Peyer's patch (tissue), 4 donors: ENCODE results near the gene TAF5L. TPM values are rescaled to one million over a fixed set of nuclear protein-coding genes. Genes with fewer than 3 reads are reported as not detected.

Experiments used
- DNase-seq, 3 donors: peaks; one replicate each; pipeline ENCODE4 v3.0.0-alpha.2; 2017 to 2019
- H3K27ac ChIP-seq, 4 donors: fragments of 200-600 bp; sonication (generic); one replicate each; pipeline ENCODE4 v1.5.1; 2016 to 2019
- H3K27me3 ChIP-seq, 2 donors: fragments of 200-600 bp; sonication (generic); one replicate each; pipeline ENCODE4 v1.5.1; 2019
- H3K36me3 ChIP-seq, 3 donors: fragments of 200-600 bp; sonication (generic); one replicate each; pipeline ENCODE4 v1.5.1; 2016 to 2019
- H3K4me1 ChIP-seq, 4 donors: fragments of 200-600 bp; sonication (generic); one replicate each; pipeline ENCODE4 v1.5.1; 2016 to 2019
- H3K4me3 ChIP-seq, 4 donors: fragments of 200-600 bp; sonication (generic); 1 replicate in 3 of 4; 2 replicates in 1 of 4; pipeline ENCODE4 v1.5.1; 2016 to 2019; ENCODE audit warnings: mild to moderate bottlenecking in 1 of 4
- H3K9me3 ChIP-seq, 4 donors: fragments of 200-600 bp; sonication (generic); one replicate each; pipeline ENCODE4 v1.5.1; 2016 to 2019; ENCODE audit warnings: mild to moderate bottlenecking in 1 of 4
- POLR2A ChIP-seq, 2 donors: fragments of 450-650 bp; IDR thresholded peaks; one replicate each; pipeline ENCODE4 v1.5.1; 2017; ENCODE audit warnings: antibody characterized with exemption in 2 of 2, mild to moderate bottlenecking in 2 of 2, moderate library complexity in 2 of 2
- total RNA-seq, 4 donors: library from RNA; depleted of rRNA; stranded (reverse); fragments of >200 nt; gene quantifications; one replicate each; pipeline ENCODE4 v1.1.0, GENCODE V29; 2016
- TF ChIP-seq, protein P1 (sequence below), 6 experiments: fragments of 450-650 bp in 4 of 6; fragments of 200-600 bp in 2 of 6; sonication (generic) in 1 of 6; IDR thresholded peaks; one replicate each; pipeline ENCODE4 v1.5.1; 2017 to 2019; ENCODE audit warnings: antibody characterized with exemption in 6 of 6, mild to moderate bottlenecking in 3 of 6, moderate library complexity in 1 of 6

Gene TAF5L
- total RNA-seq, 4 donors from 2014 or later: 10.5 to 33.0 (median 24.3) TPM

DNA sequence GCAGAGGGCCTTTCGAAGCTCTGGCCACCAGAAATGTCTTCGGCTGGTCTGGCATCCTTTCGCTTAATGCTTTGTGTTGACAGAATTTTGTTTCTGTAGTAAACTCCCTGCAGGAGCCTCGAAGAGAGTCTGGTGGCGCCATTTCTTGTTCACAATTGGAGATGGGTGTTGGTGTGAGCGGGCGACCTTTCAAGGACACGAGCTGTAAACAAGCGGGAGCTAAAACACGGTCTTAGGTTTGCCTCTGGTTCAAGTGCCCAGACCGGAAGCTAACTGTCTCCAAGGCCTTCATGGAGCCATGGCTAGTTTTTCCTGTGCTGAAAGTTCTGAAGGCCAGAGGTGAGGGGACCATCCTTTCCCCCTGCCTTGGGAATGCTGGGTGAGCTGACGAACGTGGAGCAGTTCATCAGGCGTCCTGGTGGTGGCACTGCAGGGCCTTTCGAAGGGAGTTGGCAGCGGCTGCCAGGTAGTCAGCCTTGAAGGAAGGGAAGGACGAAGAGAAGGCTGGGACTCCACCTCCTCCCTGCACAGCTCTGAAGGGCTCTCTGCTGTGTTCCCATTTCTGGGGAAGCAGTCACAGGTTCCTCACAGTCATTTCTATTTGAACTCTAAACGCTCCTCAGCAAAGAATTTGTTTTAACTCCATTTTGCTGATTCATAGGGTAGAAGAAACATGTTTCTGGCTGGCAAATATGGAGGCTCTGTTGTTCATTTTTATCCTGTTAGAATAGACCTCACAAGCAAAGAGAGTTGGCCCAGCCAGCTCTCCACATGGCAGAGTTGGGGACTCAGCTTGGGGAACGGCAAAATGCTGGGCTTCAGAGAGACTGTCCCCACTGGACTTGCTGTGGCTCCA is 35.3 kb upstream of the TAF5L start:
- Histone ChIP-seq H3K27ac (no peak overlapping the region), H3K9me3 (no peaks in the 10 kb centered on the region), H3K4me3 (no peak overlapping the region), H3K36me3 (peaks cover 0 to 11% (median 0%) of the 10 kb centered on the region in 3 donors), H3K4me1 (peaks cover 0 to 5% (median 4%) of the 10 kb centered on the region in 4 donors), H3K27me3 (no peaks in the 10 kb centered on the region)
- peak; percentile 69 to 92 (median 87) for DNase-seq
- no peak for TF ChIP-seq POLR2A (IDR thresholded peaks at IDR 0.05)
- TF ChIP-seq, protein P1, sequence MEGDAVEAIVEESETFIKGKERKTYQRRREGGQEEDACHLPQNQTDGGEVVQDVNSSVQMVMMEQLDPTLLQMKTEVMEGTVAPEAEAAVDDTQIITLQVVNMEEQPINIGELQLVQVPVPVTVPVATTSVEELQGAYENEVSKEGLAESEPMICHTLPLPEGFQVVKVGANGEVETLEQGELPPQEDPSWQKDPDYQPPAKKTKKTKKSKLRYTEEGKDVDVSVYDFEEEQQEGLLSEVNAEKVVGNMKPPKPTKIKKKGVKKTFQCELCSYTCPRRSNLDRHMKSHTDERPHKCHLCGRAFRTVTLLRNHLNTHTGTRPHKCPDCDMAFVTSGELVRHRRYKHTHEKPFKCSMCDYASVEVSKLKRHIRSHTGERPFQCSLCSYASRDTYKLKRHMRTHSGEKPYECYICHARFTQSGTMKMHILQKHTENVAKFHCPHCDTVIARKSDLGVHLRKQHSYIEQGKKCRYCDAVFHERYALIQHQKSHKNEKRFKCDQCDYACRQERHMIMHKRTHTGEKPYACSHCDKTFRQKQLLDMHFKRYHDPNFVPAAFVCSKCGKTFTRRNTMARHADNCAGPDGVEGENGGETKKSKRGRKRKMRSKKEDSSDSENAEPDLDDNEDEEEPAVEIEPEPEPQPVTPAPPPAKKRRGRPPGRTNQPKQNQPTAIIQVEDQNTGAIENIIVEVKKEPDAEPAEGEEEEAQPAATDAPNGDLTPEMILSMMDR (IDR thresholded peaks at IDR 0.05): peak; percentile 69 to 93 (median 92)

DNA sequence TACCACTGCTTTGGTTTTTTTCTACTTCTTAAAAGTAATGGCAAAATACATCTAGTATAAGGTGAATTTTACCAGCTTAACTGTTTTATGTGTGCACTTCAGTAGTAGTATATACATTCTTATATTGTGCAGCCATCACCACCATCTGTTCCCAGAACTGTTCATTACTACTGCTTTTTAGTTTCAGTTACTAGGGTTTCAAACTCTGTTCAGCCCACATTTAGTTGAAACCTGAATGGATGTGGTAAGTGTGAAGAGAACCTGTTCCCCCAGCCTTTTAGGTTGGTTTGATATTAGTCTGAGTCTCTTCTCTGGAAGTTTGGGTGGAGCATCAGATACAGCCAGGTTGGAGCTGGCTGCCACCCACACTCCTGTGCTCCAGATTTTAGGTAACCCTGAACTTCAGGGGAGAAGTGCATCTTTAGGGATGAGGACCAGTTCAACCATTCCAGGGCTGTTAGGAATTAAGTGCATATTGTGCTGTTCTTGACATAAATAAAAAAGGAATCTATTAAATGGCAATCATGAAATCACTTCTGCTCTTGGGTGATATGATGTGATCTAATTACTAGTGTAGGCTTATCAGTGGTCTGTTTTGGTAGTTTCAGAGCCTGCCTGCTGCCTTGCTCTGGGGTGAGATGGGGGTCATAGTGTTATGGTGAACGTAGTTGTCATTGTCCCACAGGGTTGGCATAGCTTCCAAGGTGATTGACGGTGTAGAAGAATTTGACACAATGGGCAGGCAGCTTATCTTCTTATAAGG is 32.3 kb upstream of the TAF5L start:
- no peak overlapping the region for H3K27ac ChIP-seq
- no peaks in the 10 kb centered on the region for H3K27me3 ChIP-seq
- no peaks in the 10 kb centered on the region for H3K4me1 ChIP-seq
- H3K36me3 ChIP-seq: peaks cover 0 to 19% (median 0%) of the 10 kb centered on the region in 3 donors
- no peak for TF ChIP-seq POLR2A (IDR thresholded peaks at IDR 0.05)
- TF ChIP-seq, protein P1 (IDR thresholded peaks at IDR 0.05): no peak
- no peak overlapping the region for H3K4me3 ChIP-seq
- no peak for DNase-seq
- no peaks in the 10 kb centered on the region for H3K9me3 ChIP-seq

DNA sequence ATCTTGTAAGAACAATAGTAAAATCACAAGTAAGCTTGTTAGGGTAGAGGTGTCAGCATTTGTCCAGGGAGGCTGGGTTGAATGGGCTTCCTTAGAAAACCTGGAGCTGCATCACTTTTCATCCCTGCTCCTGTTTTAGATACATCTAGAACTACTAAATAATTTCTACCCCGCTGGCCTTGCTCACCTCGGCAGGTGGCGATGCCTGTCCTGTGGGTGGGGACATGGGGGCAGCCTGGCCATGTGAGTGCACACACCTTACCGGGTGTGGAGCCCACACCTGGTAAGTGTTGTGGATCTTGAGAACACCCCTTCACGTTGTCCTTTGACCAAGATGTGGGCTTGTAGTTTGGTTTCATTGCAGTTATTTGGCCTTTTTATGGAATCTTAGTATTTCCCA is 29.9 kb upstream of the TAF5L start:
- Histone ChIP-seq H3K9me3 (no peaks in the 10 kb centered on the region), H3K27ac (no peak overlapping the region), H3K27me3 (no peaks in the 10 kb centered on the region), H3K4me3 (no peak overlapping the region), H3K36me3 (peaks cover 0 to 39% (median 0%) of the 10 kb centered on the region in 3 donors), H3K4me1 (no peaks in the 10 kb centered on the region)
- no peak for TF ChIP-seq POLR2A (IDR thresholded peaks at IDR 0.05)
- TF ChIP-seq, protein P1 (IDR thresholded peaks at IDR 0.05): no peak
- no peak for DNase-seq

DNA sequence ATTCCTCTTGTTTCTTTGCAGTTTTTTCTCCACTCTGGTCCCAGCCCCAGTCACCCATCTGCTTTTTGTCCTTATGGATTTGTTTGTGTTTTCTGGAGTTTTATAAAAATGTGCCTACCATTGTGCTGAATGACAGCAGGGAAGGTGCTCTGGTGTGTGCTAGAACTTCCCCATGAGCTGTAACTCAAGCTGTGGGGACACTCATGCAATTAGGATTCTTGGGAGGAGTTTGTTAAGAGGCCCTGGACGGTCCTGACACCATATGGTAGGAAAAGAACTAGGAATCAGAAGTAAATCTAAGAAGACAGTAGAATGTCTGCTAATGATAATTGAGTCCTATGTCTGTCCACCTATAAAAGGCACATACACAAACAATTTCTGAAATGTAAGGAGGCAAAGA is 27.5 kb upstream of the TAF5L start:
- Histone ChIP-seq H3K4me1 (no peaks in the 10 kb centered on the region), H3K9me3 (no peaks in the 10 kb centered on the region), H3K4me3 (no peak overlapping the region), H3K36me3 (peaks cover 0 to 47% (median 0%) of the 10 kb centered on the region in 3 donors), H3K27me3 (no peaks in the 10 kb centered on the region), H3K27ac (no peak overlapping the region)
- no peak for DNase-seq
- TF ChIP-seq POLR2A (IDR thresholded peaks at IDR 0.05): no peak
- TF ChIP-seq, protein P1 (IDR thresholded peaks at IDR 0.05): no peak

DNA sequence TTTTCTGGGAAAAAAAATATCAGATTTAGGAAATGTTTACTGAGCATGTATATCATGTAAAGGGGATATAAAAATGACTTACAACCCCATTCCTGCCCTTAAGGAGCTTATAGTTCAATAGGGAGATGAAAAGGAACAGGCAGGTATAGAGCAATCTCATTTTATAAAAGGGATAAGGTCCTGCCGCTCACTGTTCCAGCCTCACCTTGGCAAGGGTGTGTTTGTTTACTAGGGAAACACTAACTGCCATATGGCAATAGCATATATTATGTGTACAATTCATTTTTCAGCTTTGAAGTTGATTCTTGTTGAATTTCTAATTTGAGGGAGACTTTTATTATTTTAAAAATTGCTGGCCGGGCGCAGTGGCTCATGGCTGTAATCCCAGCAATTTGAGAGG is 25.6 kb upstream of the TAF5L start:
- H3K36me3 ChIP-seq: peaks cover 0 to 65% (median 0%) of the 10 kb centered on the region in 3 donors
- no peaks in the 10 kb centered on the region for H3K27me3 ChIP-seq
- TF ChIP-seq, protein P1 (IDR thresholded peaks at IDR 0.05): no peak
- TF ChIP-seq POLR2A (IDR thresholded peaks at IDR 0.05): no peak
- no peaks in the 10 kb centered on the region for H3K9me3 ChIP-seq
- no peak for DNase-seq
- no peaks in the 10 kb centered on the region for H3K4me1 ChIP-seq
- no peak overlapping the region for H3K4me3 ChIP-seq
- no peak overlapping the region for H3K27ac ChIP-seq
